Activated T-cell treated with anti-CD3 and anti-CD28 coated beads, Interleukin-2, amount 50 U/mL, for 24 hours (primary cell): ENCODE measurements around the gene GSTM4.
A peak's percentile ranks its signal among the peaks of the same experiment; 100 is the strongest.

Experiments used
- DNase-seq: peaks from one replicate; pipeline ENCODE4 v3.0.0-alpha.2; 2020
- H3K27ac Mint-ChIP-seq: 2 replicates; pipeline ENCODE4 v1.8.0; 2020; ENCODE audit warnings: mild to moderate bottlenecking, mixed read lengths
- H3K27me3 Mint-ChIP-seq: 2 replicates; pipeline ENCODE4 v1.8.0; 2020; ENCODE audit warnings: mixed read lengths
- H3K36me3 Mint-ChIP-seq: 2 replicates; pipeline ENCODE4 v1.8.0; 2020; ENCODE audit warnings: low read depth, mixed read lengths
- H3K4me1 Mint-ChIP-seq: 2 replicates; pipeline ENCODE4 v1.8.0; 2020; ENCODE audit warnings: low read depth, mixed read lengths
- H3K4me3 Mint-ChIP-seq: 2 replicates; pipeline ENCODE4 v1.8.0; 2020; ENCODE audit warnings: mild to moderate bottlenecking, moderate library complexity, mixed read lengths
- H3K9me3 Mint-ChIP-seq: 2 replicates; pipeline ENCODE4 v1.8.0; 2020; ENCODE audit warnings: mixed read lengths

The GSTM4 gene

GRCh38 chr1:109630081-109630897 is 25.6 kb upstream of the GSTM4 start:
- Mint-ChIP-seq H3K27me3 (no peaks in the 10 kb centered on the region), H3K9me3 (no peaks in the 10 kb centered on the region), H3K4me1 (peaks cover 18% of the 10 kb centered on the region), H3K4me3 (no peak overlapping the region), H3K36me3 (peaks cover 70% of the 10 kb centered on the region), H3K27ac (no peak overlapping the region)
- DNase-seq = peak; percentile 62

DNA sequence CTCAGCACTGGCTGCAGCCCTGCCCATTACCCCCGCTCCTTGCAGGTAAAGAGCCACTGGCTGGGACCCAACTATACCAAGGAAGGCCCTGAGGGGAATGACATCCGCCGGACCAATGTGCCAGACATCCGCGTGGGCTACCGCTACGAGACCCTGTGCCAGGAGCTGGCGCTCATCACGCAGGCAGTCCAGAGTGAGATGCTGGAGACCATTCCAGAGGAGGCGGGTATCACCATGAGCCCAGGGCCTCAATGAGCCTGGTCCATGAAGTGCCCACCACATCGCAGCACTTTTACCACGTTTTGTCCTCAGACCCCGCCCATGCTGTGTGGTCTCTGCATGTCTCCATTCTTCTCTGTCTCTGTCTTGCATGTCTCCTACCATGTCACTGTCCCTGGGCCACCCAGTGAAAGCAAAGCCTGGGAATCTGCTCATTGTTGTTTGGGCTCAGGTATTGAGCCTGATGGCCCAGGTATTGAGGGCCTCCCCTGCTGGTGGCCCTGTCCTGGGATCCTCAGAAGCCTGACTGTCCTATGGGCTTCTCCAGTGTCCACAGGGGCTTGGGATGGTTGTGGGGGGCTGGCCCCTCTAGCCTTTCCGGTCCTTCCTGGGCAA is 24.9 kb upstream of the GSTM4 start:
- H3K9me3 Mint-ChIP-seq = no peaks in the 10 kb centered on the region
- DNase-seq = no peak
- H3K27me3 Mint-ChIP-seq = no peaks in the 10 kb centered on the region
- no peak overlapping the region for H3K27ac Mint-ChIP-seq
- peaks cover 63% of the 10 kb centered on the region for H3K36me3 Mint-ChIP-seq
- H3K4me1 Mint-ChIP-seq = peaks cover 24% of the 10 kb centered on the region
- no peak overlapping the region for H3K4me3 Mint-ChIP-seq

DNA sequence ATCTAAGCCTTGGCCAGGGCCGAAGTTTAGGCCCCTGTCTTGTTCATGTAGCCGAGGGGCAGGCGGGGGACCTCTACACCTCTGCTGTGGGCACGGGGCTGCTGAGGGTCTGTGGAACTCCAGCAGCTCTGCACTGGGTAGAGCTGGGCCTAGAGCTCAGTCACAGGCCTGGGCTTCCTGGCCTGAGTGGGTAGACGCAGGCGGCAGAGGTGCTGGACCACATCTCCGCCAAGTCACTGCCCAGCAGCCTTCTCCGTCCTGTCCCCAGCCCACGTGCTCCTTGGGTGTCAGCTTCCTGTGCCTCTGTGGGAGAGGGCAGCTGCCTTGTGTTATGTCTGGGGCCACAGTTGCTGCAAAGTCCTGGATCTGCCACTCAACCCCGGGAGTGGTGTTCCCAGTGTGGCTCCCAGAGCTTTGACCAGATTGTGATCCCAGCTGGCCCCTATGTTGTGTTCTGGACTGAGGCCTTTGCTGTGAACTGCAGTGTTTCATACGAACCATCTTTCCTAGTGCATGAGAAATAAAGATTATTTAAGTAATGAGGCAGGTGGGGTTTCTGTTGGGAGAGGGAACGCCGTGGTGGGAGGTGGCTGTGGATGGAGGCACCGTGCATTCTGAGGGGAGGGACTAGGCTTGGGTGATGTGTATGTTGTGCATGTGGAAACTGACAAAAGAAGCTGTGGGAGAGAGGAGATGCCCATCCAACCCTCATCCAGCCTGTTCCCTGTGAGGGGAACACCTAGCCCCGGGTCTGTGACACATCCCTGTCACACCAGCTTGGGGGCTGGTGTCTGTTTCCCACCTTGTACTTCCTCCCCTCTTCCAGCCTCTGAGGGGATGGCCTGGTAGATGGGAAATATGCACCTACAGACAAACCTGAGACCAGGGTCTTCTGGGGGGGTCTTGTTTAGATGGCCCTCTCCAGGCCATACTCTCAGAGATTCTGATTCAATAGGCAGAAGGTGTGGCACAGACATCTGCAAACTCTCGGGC is 24.1 kb upstream of the GSTM4 start:
- Mint-ChIP-seq H3K4me3 (no peak overlapping the region), H3K9me3 (no peaks in the 10 kb centered on the region), H3K4me1 (peaks cover 24% of the 10 kb centered on the region), H3K36me3 (peaks cover 55% of the 10 kb centered on the region), H3K27ac (peak overlapping the region; percentile 9), H3K27me3 (no peaks in the 10 kb centered on the region)
- DNase-seq = no peak

DNA sequence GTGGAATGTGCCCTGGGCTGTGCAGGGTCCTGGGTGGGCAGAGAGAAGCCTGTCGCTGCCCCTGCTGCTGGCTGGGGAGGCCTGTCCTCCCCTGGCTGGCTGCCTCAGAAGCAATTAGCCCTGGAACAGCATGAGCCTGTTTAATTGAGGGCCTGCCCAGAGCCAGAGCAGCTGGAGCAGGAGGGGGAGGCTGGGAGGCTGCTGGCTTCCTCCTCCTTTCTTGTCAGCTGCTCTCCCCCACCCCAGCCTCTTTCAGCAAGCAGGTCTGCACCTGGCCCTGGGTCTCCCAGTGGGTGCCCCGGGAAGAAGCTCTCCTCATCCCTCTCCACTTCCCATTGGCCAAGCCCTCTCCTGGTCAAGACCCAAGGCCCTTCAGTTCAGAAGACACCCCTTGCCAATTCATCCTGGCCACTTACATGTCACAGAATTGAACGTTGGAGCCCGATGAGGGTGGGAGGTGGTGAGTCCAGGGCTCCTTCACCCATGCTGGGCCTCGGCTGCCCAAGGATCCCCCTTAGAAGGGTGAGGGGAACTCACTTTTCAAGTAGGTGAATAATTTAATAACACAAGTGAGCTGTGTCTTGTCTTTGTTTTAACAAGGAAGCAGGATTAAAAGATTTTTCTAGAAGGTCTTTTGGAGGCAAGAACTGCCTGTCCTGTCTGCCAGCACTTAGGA is 23.1 kb upstream of the GSTM4 start:
- H3K27me3 Mint-ChIP-seq = no peaks in the 10 kb centered on the region
- peak; percentile 29 for DNase-seq
- H3K36me3 Mint-ChIP-seq = peaks cover 45% of the 10 kb centered on the region
- peak overlapping the region; percentile 66 for H3K27ac Mint-ChIP-seq
- H3K4me3 Mint-ChIP-seq = no peak overlapping the region
- H3K4me1 Mint-ChIP-seq = peaks cover 24% of the 10 kb centered on the region
- H3K9me3 Mint-ChIP-seq = no peaks in the 10 kb centered on the region

- no peaks in the 10 kb centered on the region for H3K9me3 Mint-ChIP-seq
- no peaks in the 10 kb centered on the region for H3K27me3 Mint-ChIP-seq
- H3K4me3 Mint-ChIP-seq = no peak overlapping the region
- no peak for DNase-seq
- H3K36me3 Mint-ChIP-seq = peaks cover 30% of the 10 kb centered on the region
- peaks cover 20% of the 10 kb centered on the region for H3K4me1 Mint-ChIP-seq
- peak overlapping the region; percentile 35 for H3K27ac Mint-ChIP-seq
Measured at GRCh38 chr1:109634292-109634691, 21.6 kb upstream of the GSTM4 start.

- Mint-ChIP-seq H3K36me3 (peaks cover 23% of the 10 kb centered on the region), H3K4me3 (no peak overlapping the region), H3K9me3 (no peaks in the 10 kb centered on the region), H3K27ac (peak overlapping the region; percentile 40), H3K27me3 (no peaks in the 10 kb centered on the region), H3K4me1 (peaks cover 20% of the 10 kb centered on the region)
- DNase-seq = no peak
Measured at GRCh38 chr1:109634771-109635750, 20.8 kb upstream of the GSTM4 start.

- DNase-seq = no peak
- no peaks in the 10 kb centered on the region for H3K27me3 Mint-ChIP-seq
- no peaks in the 10 kb centered on the region for H3K9me3 Mint-ChIP-seq
- peaks cover 17% of the 10 kb centered on the region for H3K36me3 Mint-ChIP-seq
- H3K27ac Mint-ChIP-seq = peak overlapping the region; percentile 11
- H3K4me1 Mint-ChIP-seq = peaks cover 27% of the 10 kb centered on the region
- no peak overlapping the region for H3K4me3 Mint-ChIP-seq
Measured at GRCh38 chr1:109635862-109636200, 20.1 kb upstream of the GSTM4 start.

DNA sequence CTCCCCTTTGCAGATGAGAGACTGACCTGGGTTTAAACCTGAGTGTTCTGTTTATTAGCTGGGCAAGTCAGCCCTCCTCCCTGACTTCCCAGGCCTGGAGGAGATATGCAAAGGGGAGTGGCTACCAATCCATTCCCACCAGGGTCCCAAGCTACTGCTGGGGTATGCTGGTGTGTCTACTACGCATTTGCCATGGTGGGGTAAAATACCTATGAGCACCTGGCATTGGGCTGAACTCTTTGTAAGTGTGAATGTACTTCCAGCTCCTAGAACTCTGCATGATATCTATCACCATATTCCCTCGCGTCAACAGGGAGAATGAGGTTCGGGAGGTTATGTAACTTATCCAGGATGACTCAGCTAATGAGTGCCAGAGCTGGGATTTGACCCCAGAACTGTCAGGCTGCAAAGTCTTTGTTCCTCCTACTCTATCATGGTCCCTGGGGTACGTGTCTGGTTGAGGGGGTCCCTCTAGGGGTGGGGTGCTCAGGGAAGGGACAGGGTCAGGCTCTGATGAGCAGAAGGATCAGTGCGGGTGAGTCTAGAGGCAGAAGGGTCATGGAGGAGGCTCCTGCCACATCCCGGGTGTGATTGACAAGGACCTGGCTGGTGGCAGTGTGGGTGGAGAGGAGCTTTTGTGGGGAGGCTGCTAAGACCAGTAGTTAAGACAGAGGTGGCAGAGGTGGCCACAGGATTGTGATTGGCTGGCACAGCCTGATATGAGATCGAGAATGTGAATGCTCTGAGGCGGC is 19.5 kb upstream of the GSTM4 start:
- Mint-ChIP-seq H3K36me3 (peaks cover 12% of the 10 kb centered on the region), H3K27ac (peak overlapping the region; percentile 11), H3K27me3 (no peaks in the 10 kb centered on the region), H3K9me3 (no peaks in the 10 kb centered on the region), H3K4me3 (no peak overlapping the region), H3K4me1 (peaks cover 27% of the 10 kb centered on the region)
- DNase-seq = no peak

DNA sequence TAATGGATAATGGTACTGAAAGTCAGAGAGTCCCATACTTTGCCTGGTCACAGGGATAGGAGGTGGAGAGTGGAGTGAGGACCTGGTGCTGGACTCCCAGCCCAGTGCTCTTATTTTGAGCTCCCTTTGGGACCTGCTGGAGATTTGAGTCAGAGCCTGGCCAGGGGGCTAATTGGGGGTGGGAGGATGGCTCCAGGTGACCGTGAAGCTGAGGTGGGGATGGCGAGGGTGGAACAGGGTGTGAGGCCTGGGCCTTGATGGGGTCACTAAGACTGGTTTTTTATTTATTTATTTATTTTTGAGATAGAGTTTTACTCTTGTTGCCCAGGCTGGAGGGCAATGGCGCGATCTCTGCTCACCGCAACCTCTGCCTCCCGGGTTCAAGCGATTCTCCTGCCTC is 18.5 kb upstream of the GSTM4 start:
- Mint-ChIP-seq H3K4me1 (peaks cover 27% of the 10 kb centered on the region), H3K27me3 (no peaks in the 10 kb centered on the region), H3K9me3 (no peaks in the 10 kb centered on the region), H3K36me3 (peaks cover 3% of the 10 kb centered on the region), H3K27ac (no peak overlapping the region), H3K4me3 (no peak overlapping the region)
- DNase-seq = no peak

GRCh38 chr1:109639063-109639840 is 16.6 kb upstream of the GSTM4 start:
- no peaks in the 10 kb centered on the region for H3K36me3 Mint-ChIP-seq
- no peak for DNase-seq
- no peaks in the 10 kb centered on the region for H3K27me3 Mint-ChIP-seq
- no peak overlapping the region for H3K4me3 Mint-ChIP-seq
- peaks cover 34% of the 10 kb centered on the region for H3K4me1 Mint-ChIP-seq
- no peaks in the 10 kb centered on the region for H3K9me3 Mint-ChIP-seq
- H3K27ac Mint-ChIP-seq = no peak overlapping the region

- no peaks in the 10 kb centered on the region for H3K36me3 Mint-ChIP-seq
- H3K27me3 Mint-ChIP-seq = no peaks in the 10 kb centered on the region
- H3K9me3 Mint-ChIP-seq = no peaks in the 10 kb centered on the region
- H3K27ac Mint-ChIP-seq = no peak overlapping the region
- H3K4me1 Mint-ChIP-seq = peaks cover 29% of the 10 kb centered on the region
- no peak overlapping the region for H3K4me3 Mint-ChIP-seq
- no peak for DNase-seq
Measured at GRCh38 chr1:109639841-109640184, 16.1 kb upstream of the GSTM4 start.

DNA sequence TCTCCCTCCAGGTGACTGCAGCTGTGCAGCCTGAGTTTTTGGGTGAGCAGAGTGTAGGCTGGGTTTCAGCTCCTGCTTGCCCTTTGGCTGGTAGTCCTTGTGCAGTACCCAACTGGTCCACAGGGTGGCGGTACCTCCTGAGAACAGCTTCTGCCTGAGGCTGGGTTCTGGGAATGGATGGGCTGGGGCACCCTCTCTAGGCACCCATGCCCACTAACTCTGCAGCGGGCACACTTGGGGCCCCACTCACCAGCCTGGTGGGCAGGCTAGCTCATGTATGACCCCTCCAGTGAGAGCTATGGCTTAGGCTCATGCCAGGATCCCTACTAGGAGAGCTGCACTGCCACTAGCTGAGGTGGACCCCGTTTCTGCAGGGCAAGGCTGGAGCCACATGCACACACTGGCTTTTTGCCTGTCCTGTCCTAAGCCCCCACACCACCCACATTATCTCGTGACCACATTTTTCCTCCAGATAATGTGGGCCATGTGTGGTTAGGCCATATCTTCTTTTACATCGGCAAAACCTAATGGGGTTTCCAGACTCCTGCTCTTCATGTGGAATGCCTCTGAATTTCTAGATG is 15.5 kb upstream of the GSTM4 start:
- H3K27ac Mint-ChIP-seq = no peak overlapping the region
- H3K27me3 Mint-ChIP-seq = no peaks in the 10 kb centered on the region
- H3K4me3 Mint-ChIP-seq = no peak overlapping the region
- no peaks in the 10 kb centered on the region for H3K36me3 Mint-ChIP-seq
- peak; percentile 97 for DNase-seq
- peaks cover 23% of the 10 kb centered on the region for H3K4me1 Mint-ChIP-seq
- no peaks in the 10 kb centered on the region for H3K9me3 Mint-ChIP-seq
